Endothelial cell of umbilical vein (primary cell): ENCODE measurements around the gene KLC4. TPM values are rescaled to one million over a fixed set of nuclear protein-coding genes. Genes with fewer than 3 reads are reported as not detected.

Source experiments
- BruUV-seq: library from RNA; stranded (reverse); fragments of 400-500 nt; replicated peaks from 2 replicates; lab custom pipeline; 2021; lab: Mats Ljungman, UMichigan
- CTCF ChIA-PET: fragments of 300-600, 350-600 bp; sonication (Branson Sonifier 250); formaldehyde crosslinking; loops from one replicate; lab custom pipeline; 2021; ENCODE audit warnings: antibody characterized with exemption, inconsistent platforms; lab: Charles Lee
- POLR2A ChIA-PET: fragments of 300-600, 350-600 bp; sonication (Branson Sonifier 250); formaldehyde crosslinking; loops from one replicate; lab custom pipeline; 2021; ENCODE audit warnings: antibody characterized with exemption, inconsistent platforms; lab: Charles Lee
- DNase-seq: peaks from one replicate; pipeline ENCODE4 v3.0.0-alpha.2; 2011; ENCODE audit warnings: low read depth, low spot score
- FAIRE-seq: peaks from 2 replicates; lab custom pipeline; 2011; peaks lifted over from hg19 to GRCh38; lab: Jason Lieb, UNC
- H2AFZ ChIP-seq: 2 replicates; pipeline ENCODE4 v1.6.0; 2012; ENCODE audit warnings: low read depth, low read length, control low read depth, inconsistent platforms
- H3K27ac ChIP-seq: 2 replicates; pipeline ENCODE4 v1.5.1; 2011; ENCODE audit warnings: low read depth, mild to moderate bottlenecking, control low read depth, low read length, moderate library complexity; ENCODE audit not compliant: insufficient read depth
- H3K27me3 ChIP-seq, 2 experiments: 2 replicates each; pipeline versions ENCODE4 v1.6.0 to v1.6.1; 2011; ENCODE audit warnings: low read length in 2 of 2, mixed read lengths in 1 of 2; ENCODE audit not compliant: control insufficient read depth in 2 of 2, insufficient read depth in 2 of 2
- H3K36me3 ChIP-seq, 2 experiments: 2 replicates in 1 of 2; 3 replicates in 1 of 2; pipeline ENCODE4 v1.5.1; 2011; ENCODE audit warnings: low read length in 2 of 2, mild to moderate bottlenecking in 1 of 2, moderate library complexity in 1 of 2; ENCODE audit not compliant: control insufficient read depth in 2 of 2, insufficient read depth in 2 of 2; ENCODE audit errors: extremely low read depth in 1 of 2
- H3K4me1 ChIP-seq: 3 replicates; pipeline ENCODE4 v1.5.1; 2011; ENCODE audit warnings: mild to moderate bottlenecking, low read length; ENCODE audit not compliant: control insufficient read depth, insufficient read depth; ENCODE audit errors: extremely low read depth
- H3K4me2 ChIP-seq: 2 replicates; pipeline ENCODE4 v1.6.1; 2011; ENCODE audit warnings: low read length, control low read depth, mixed read lengths; ENCODE audit not compliant: insufficient read depth
- H3K4me3 ChIP-seq, 3 experiments: fragments of 200-600 bp in 1 of 3; sonication (generic), shearing (Covaris generic) in 1 of 3; replicated peaks in 1 of 3; 2 replicates each; pipeline ENCODE4 v1.5.1; 2011 to 2016; ENCODE audit warnings: control low read depth in 3 of 3, low read length in 3 of 3, mild to moderate bottlenecking in 2 of 3, inconsistent platforms in 1 of 3, low read depth in 1 of 3, moderate library complexity in 1 of 3; ENCODE audit not compliant: insufficient read depth in 1 of 3
- H3K79me2 ChIP-seq: 2 replicates; pipeline ENCODE4 v1.6.0; 2012; ENCODE audit warnings: low read length, inconsistent platforms; ENCODE audit not compliant: control insufficient read depth, insufficient read depth
- H3K9ac ChIP-seq: replicated peaks from 2 replicates; pipeline ENCODE3; 2011; ENCODE audit warnings: low read length, control low read depth; ENCODE audit not compliant: insufficient read depth; ENCODE audit errors: extremely low read depth
- H3K9me1 ChIP-seq: replicated peaks from 3 replicates; pipeline ENCODE4 v1.6.0; 2011; ENCODE audit warnings: mild to moderate bottlenecking, low read length; ENCODE audit not compliant: control insufficient read depth, insufficient read depth; ENCODE audit errors: extremely low read depth
- H3K9me3 ChIP-seq: replicated peaks from 2 replicates; pipeline ENCODE4 v1.5.1; 2012; ENCODE audit warnings: low read length, inconsistent platforms; ENCODE audit not compliant: control insufficient read depth, insufficient read depth
- H4K20me1 ChIP-seq: replicated peaks from 2 replicates; pipeline ENCODE3; 2011; ENCODE audit warnings: mild to moderate bottlenecking, low read length; ENCODE audit not compliant: control insufficient read depth, insufficient read depth; ENCODE audit errors: extremely low read depth
- EZH2 ChIP-seq: IDR thresholded peaks from 2 replicates; pipeline ENCODE4 v1.6.1; 2012; ENCODE audit warnings: borderline replicate concordance, low read depth, mild to moderate bottlenecking, moderate library complexity, low read length, inconsistent platforms; ENCODE audit not compliant: severe bottlenecking
- FOS ChIP-seq: IDR thresholded peaks from 2 replicates; pipeline ENCODE4 v1.6.1; 2011; ENCODE audit warnings: mild to moderate bottlenecking, low read length, moderate library complexity, borderline replicate concordance; ENCODE audit not compliant: insufficient read depth
- GATA2 ChIP-seq: IDR thresholded peaks from 2 replicates; pipeline ENCODE4 v1.7.0; 2011; ENCODE audit warnings: low read depth, mild to moderate bottlenecking, moderate library complexity, mixed read lengths, low read length; ENCODE audit not compliant: insufficient read length, insufficient read depth
- MYC ChIP-seq: IDR thresholded peaks from one replicate; pipeline ENCODE4 v1.6.1; 2011; ENCODE audit warnings: mild to moderate bottlenecking, low read depth, low read length
- POLR2A ChIP-seq: IDR thresholded peaks from 2 replicates; pipeline ENCODE4 v1.6.1; 2012; ENCODE audit warnings: low read depth, mild to moderate bottlenecking, control low read depth, low read length
- POLR2AphosphoS5 ChIP-seq: IDR thresholded peaks from 2 replicates; pipeline ENCODE4 v1.6.1; 2012; ENCODE audit warnings: low read depth, mild to moderate bottlenecking, control low read depth, low read length, moderate library complexity; ENCODE audit not compliant: insufficient read depth
- dilution Hi-C: fragments of 300-500 bp; cut with MboI; formaldehyde crosslinking; loops from one replicate; pipeline ENCODE4 v1.15.0; 2019; ENCODE audit warnings: low sequenced_read_pairs; ENCODE audit not compliant: extremely low pct_ligation_motif_present
- intact Hi-C: fragments of 100-400 bp; cut with micrococcal nuclease; formaldehyde crosslinking; loops from one replicate; pipeline ENCODE4 v1.10.0; 2022
- polyA plus RNA-seq, 4 experiments: library from polyadenylated mRNA; depleted of rRNA in 3 of 4; stranded (reverse) in 3 of 4; unstranded in 1 of 4; fragments of >200 nt; gene quantifications; 2 replicates each; pipeline versions ENCODE4 v1.2.1 to v1.2.3, GENCODE V29; 2011 to 2012; ENCODE audit warnings: missing spikeins in 1 of 4
- total RNA-seq: library from RNA; stranded (reverse); gene quantifications from 2 replicates; pipeline ENCODE4 v1.2.3, GENCODE V29; 2021

Gene KLC4
- total and polyA plus RNA-seq, 2 donors (not counting 3 experiments of a cell fraction or from before 2014, with no cell fraction given): 17.7 to 26.8 TPM

DNA sequence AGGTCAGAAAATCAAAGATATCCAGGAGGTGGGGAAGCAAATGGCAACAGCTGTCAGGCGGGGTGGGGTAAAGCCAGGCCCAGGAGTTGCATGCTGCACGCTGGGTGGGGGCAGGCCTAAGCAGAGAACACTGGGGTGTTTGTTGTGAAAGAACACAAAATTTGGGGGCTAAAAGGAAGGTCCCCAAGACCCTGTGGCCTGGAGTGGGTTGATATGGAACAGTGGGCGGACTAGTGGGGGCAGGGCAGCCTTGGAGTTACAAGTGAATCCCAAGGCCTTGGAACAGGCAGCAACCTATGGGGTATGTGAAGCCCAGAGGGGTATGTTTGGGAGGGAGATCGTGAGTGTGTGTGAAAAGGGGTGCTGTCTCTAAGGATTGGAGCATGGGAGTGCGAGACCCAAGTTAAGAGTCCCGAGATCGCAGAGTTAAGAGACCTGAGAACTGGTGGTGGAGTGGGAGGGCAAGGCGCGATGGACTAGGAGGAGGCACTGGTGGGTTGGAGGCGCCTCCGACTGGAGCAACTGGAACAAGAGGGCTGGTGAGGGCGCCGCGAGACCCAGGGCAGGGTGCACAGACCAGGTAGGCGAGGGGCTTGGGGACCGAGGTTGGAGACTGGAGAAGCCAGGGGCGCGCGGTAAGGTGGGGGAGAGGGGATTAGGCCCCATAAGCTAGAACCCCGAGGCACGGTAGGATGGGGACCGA lies 6.4 kb upstream of the KLC4 start:
- Histone ChIP-seq H3K36me3 (peaks cover 0 to 13% of the 10 kb centered on the region in 2 experiments), H3K4me3 (peak overlapping the region; percentile 30 to 64 (median 40)), H3K9me3 (no peaks in the 10 kb centered on the region), H3K4me2 (peak overlapping the region; percentile 44), H2AFZ (peak overlapping the region; percentile 8), H3K27ac (peak overlapping the region; percentile 82), H3K27me3 (no peaks in the 10 kb centered on the region), H3K79me2 (peaks cover 4% of the 10 kb centered on the region), H3K4me1 (peaks cover 9% of the 10 kb centered on the region), H3K9me1 (no peaks in the 10 kb centered on the region), H3K9ac (peak overlapping the region; percentile 81), H4K20me1 (no peaks in the 10 kb centered on the region)
- ChIA-PET POLR2A (interaction anchor here (0.6 to 0.8 kb wide), 2 partner anchors 39 kb away, joined by 6 to 7 read pairs; partner anchors contain the start of genes KLHDC3 and MEA1), CTCF (interaction anchor here (0.9 to 1.4 kb wide), 4 partner anchors 31 to 91 kb away, joined by 4 to 5 read pairs (median 5); partner anchors contain the start of genes KLHDC3, MEA1, PEX6 and RRP36)
- TF ChIP-seq FOS (no peak), GATA2 (no peak)
- dilution Hi-C loops: no loop called here
- FAIRE-seq (peak; percentile 69), DNase-seq (peak; percentile 53)
- TSS peak; percentile 44 for BruUV-seq
- intact Hi-C loops: loop anchor here (1.0 to 2.0 kb wide), 3 partner anchors 32 to 68 kb away; partner anchors contain the start of genes KLHDC3, PPP2R5D and RRP36

DNA sequence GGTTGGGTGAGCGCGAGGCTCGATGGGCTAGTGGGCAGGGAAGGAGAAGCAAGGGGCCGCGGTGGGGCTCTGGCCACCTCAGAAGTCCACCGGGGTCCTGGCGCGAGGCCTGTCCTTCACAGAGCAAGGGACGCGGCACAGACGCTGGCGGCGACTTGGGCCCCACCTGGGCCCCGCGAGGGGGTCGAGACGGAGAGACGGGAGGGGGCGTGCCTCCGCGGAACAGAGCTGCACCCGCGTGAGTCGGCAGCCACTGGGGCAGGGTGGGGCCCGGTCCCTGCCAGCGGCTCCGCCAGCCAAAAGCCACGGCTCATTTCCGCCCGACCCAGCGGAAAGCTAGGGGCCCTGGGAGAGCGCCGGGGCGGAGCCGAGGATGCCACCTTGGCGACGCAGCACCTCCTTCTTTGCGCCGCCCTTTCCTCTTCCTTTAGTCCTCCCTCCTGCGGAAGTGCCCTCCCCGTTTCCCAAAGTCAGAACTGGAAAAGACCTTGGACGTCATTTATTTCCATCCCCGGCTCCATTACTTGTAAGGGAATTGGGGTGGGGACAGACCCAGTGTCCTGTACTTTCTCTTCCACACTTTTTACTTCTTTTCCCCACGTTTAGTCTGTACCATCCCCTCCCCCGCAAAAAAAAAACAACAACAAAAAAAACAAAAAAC lies 5.8 kb upstream of the KLC4 start, which contains the start of gene CUL7:
Gene CUL7, minus strand, starts transcription at position 307 of the 661 bp plus-strand sequence. CDS start 1,063 bp downstream, outside the sequence.
- no peaks in the 10 kb centered on the region for H3K9me3 ChIP-seq
- ChIA-PET CTCF (interaction anchor here (0.6 to 1.4 kb wide), 9 partner anchors 9 to 94 kb away, joined by 3 to 5 read pairs (median 4); partner anchors contain the start of genes KLHDC3, MEA1, PEX6 and RRP36), POLR2A (interaction anchor here (0.7 to 0.8 kb wide), 4 partner anchors 33 to 316 kb away, joined by 3 to 7 read pairs (median 5); partner anchors contain the start of genes KLHDC3, MEA1, RRP36 and ZNF318)
- TF ChIP-seq FOS (no peak), POLR2AphosphoS5 (peak; percentile 100), EZH2 (no peak), GATA2 (no peak), MYC (no peak), POLR2A (peak; percentile 99)
- DNase-seq (peak; percentile 95), FAIRE-seq (peak; percentile 97)
- peaks cover 0 to 11% of the 10 kb centered on the region in 2 experiments for H3K36me3 ChIP-seq
- no peaks in the 10 kb centered on the region for H3K27me3 ChIP-seq
- peak within 1 kb of the TSS; percentile 30 to 64 (median 40) for H3K4me3 ChIP-seq
- no peaks in the 10 kb centered on the region for H4K20me1 ChIP-seq
- peaks cover 16% of the 10 kb centered on the region for H3K4me1 ChIP-seq
- dilution Hi-C loops (no loop called here), intact Hi-C loops (loop anchor here (1.0 to 2.0 kb wide), 3 partner anchors 33 to 69 kb away; partner anchors contain the start of genes KLHDC3, PPP2R5D and RRP36)
- no peaks in the 10 kb centered on the region for H3K9me1 ChIP-seq
- peak within 1 kb of the TSS; percentile 82 for H3K27ac ChIP-seq
- H2AFZ ChIP-seq: peak within 1 kb of the TSS; percentile 8
- H3K4me2 ChIP-seq: peak within 1 kb of the TSS; percentile 44
- peak within 1 kb of the TSS; percentile 81 for H3K9ac ChIP-seq
- H3K79me2 ChIP-seq: peaks cover 11% of the 10 kb centered on the region
- no TSS peak for BruUV-seq
